HepG2 (cell line): ENCODE results near the gene HUNK. TPM values are rescaled to one million over a fixed set of nuclear protein-coding genes. Genes with fewer than 3 reads are reported as not detected.
A peak's percentile ranks its signal among the peaks of the same experiment; 100 is the strongest.

ENCODE experiments used
- ASH2L ChIP-seq: fragments of 300-600, 200-600 bp; sonication (generic); IDR thresholded peaks from 2 replicates; pipeline ENCODE4 v1.7.0; 2017; ENCODE audit warnings: low read depth, mild to moderate bottlenecking, moderate library complexity, mixed read lengths, low read length; ENCODE audit not compliant: insufficient read length
- CBX1 ChIP-seq: IDR thresholded peaks from one replicate; pipeline ENCODE4 v1.6.1; 2016; ENCODE audit warnings: antibody characterized with exemption, low read depth
- DRAP1 ChIP-seq: IDR thresholded peaks from 2 replicates; pipeline ENCODE4 v1.6.1; 2016; ENCODE audit warnings: missing genetic modification reagents, missing compliant biosample characterization
- FOXO4 ChIP-seq: sonication (generic); formaldehyde crosslinking; conservative IDR thresholded peaks from 2 replicates; pipeline ENCODE4 v1.8.1; 2023; ENCODE audit warnings: missing genetic modification reagents
- GTF3A ChIP-seq: sonication (generic); formaldehyde crosslinking; conservative IDR thresholded peaks from 2 replicates; pipeline ENCODE4 v1.4.0; 2020; ENCODE audit warnings: mild to moderate bottlenecking, missing genetic modification reagents
- IRF2 ChIP-seq: IDR thresholded peaks from 2 replicates; pipeline ENCODE4 v1.6.1; 2018; ENCODE audit warnings: missing genetic modification reagents, missing compliant biosample characterization
- MATR3 ChIP-seq: sonication (generic); formaldehyde crosslinking; IDR thresholded peaks from 2 replicates; pipeline ENCODE4 v1.4.0; 2020; ENCODE audit warnings: missing genetic modification reagents
- NFIB ChIP-seq: sonication (generic); formaldehyde crosslinking; IDR thresholded peaks from 2 replicates; pipeline ENCODE4 v1.9.0; 2021; ENCODE audit warnings: missing genetic modification reagents, mild to moderate bottlenecking, borderline replicate concordance
- PHB2 ChIP-seq: fragments of 450-650 bp; IDR thresholded peaks from 2 replicates; pipeline ENCODE4 v1.6.1; 2018; ENCODE audit not compliant: partially characterized antibody
- RBM22 ChIP-seq: fragments of 200-400 bp; formaldehyde crosslinking; optimal IDR thresholded peaks from 2 replicates; pipeline ENCODE3; 2017; ENCODE audit warnings: mild to moderate bottlenecking, low read length, moderate library complexity
- STAG1 ChIP-seq: sonication (generic); formaldehyde crosslinking; IDR thresholded peaks from 2 replicates; pipeline ENCODE4 v1.4.0; 2020; ENCODE audit warnings: missing genetic modification reagents
- TRIM22 ChIP-seq: fragments of 450-650 bp; IDR thresholded peaks from 2 replicates; pipeline ENCODE4 v1.6.1; 2017
- ZKSCAN8 ChIP-seq: IDR thresholded peaks from 2 replicates; pipeline ENCODE4 v1.6.1; 2016; ENCODE audit warnings: borderline replicate concordance, missing genetic modification reagents, missing compliant biosample characterization
- ZMYM2 ChIP-seq: sonication (generic); formaldehyde crosslinking; IDR thresholded peaks from 2 replicates; pipeline ENCODE4 v1.8.0; 2022; ENCODE audit warnings: mild to moderate bottlenecking, missing genetic modification reagents
- ZNF142 ChIP-seq: sonication (generic); formaldehyde crosslinking; IDR thresholded peaks from 2 replicates; pipeline ENCODE4 v1.4.0; 2020; ENCODE audit warnings: missing genetic modification reagents
- ZNF234 ChIP-seq: sonication (generic); formaldehyde crosslinking; conservative IDR thresholded peaks from 2 replicates; pipeline ENCODE4 v1.5.1; 2020; ENCODE audit warnings: mild to moderate bottlenecking, missing genetic modification reagents
- ZNF34 ChIP-seq: sonication (generic); formaldehyde crosslinking; IDR thresholded peaks from 2 replicates; pipeline ENCODE4 v1.4.0; 2020; ENCODE audit warnings: mild to moderate bottlenecking, missing genetic modification reagents, borderline replicate concordance
- ZNF430 ChIP-seq: sonication (generic); formaldehyde crosslinking; IDR thresholded peaks from 2 replicates; pipeline ENCODE4 v1.9.0; 2021; ENCODE audit warnings: mild to moderate bottlenecking, missing genetic modification reagents
- ZNF552 ChIP-seq: sonication (generic); formaldehyde crosslinking; IDR thresholded peaks from 2 replicates; pipeline ENCODE4 v1.9.0; 2022; ENCODE audit warnings: missing genetic modification reagents, mild to moderate bottlenecking, borderline replicate concordance
- ZNF746 ChIP-seq: sonication (generic); formaldehyde crosslinking; IDR thresholded peaks from 2 replicates; pipeline ENCODE4 v1.8.0; 2022; ENCODE audit warnings: mild to moderate bottlenecking, missing genetic modification reagents
- polyA plus RNA-seq, 8 experiments: library from polyadenylated mRNA; depleted of rRNA in 3 of 8; stranded (reverse) in 7 of 8; unstranded in 1 of 8; fragments of >200 nt; fragmentation: Illumina TruSeq in 4 of 8; extraction: Trizol in 4 of 8; gene quantifications; 2 replicates each; pipeline versions ENCODE4 v1.2.1 to v1.2.3, GENCODE V29; 2011 to 2016; ENCODE audit warnings: low read depth in 4 of 8, missing spikeins in 1 of 8, mixed read lengths in 1 of 8; ENCODE audit not compliant: insufficient read depth in 1 of 8
- total RNA-seq, 5 experiments: library from RNA; depleted of rRNA; stranded (reverse); fragments of >200 nt; fragmentation: Illumina TruSeq; extraction: Trizol; gene quantifications; 2 replicates each; pipeline ENCODE4 v1.2.3, GENCODE V29; 2016; ENCODE audit warnings: low read depth in 1 of 5
- TF ChIP-seq, protein P1 (sequence below): sonication (generic); formaldehyde crosslinking; IDR thresholded peaks from 2 replicates; pipeline ENCODE4 v1.5.1; 2020; ENCODE audit warnings: missing genetic modification reagents, mild to moderate bottlenecking, borderline replicate concordance

The HUNK gene
- total and polyA plus RNA-seq, 2 of the 13 experiments (the other 11 are each of a cell fraction or from before 2014, with no cell fraction given), result 1.8 to 1.9 TPM

DNA sequence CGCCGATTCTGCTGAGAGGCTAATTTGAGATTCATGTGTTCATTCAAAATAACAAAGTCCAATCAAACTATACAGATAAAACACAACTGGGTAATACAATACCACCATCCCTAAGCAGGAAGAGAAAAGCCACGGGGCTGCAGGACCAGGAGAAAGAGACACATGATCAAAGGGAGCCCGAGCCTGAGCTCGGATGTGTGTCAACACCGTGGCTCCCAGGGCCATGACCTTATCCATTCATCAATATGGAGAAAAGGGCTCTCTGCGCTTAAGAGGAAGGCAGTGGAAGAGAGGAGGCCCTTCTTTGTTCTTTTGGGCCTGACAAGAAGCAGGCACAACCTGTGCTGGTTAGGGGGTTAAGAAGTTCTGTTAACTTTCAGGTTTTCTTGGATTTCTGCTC lies 56.7 kb downstream of the HUNK start (continued):
- TF ChIP-seq DRAP1 (CRISPR knock-in tag), result 0 out of 2 replicates have a peak, but pooled peaks have one; percentile 27
- TF ChIP-seq RBM22, result no peak
- peak; percentile 49; the same call in 1 of the 2 replicates for TF ChIP-seq ZNF430
- no peak for TF ChIP-seq CBX1
- TF ChIP-seq NFIB (CRISPR knock-in tag), result no peak
- no peak for TF ChIP-seq PHB2
- TF ChIP-seq ZNF552 (CRISPR knock-in tag), result no peak
- no peak for TF ChIP-seq ZNF746
- TF ChIP-seq IRF2 (CRISPR knock-in tag), result peak; percentile 81
- no peak for TF ChIP-seq TRIM22
- TF ChIP-seq MATR3, result no peak
- TF ChIP-seq STAG1 (CRISPR knock-in tag), result no peak; the same call in 1 of the 2 replicates
- TF ChIP-seq ZNF34 (CRISPR knock-in tag), result no peak
- 0 out of 2 replicates have a peak, but pooled peaks have one; percentile 32 for TF ChIP-seq ZNF142 (CRISPR knock-in tag)
- TF ChIP-seq, protein P1, sequence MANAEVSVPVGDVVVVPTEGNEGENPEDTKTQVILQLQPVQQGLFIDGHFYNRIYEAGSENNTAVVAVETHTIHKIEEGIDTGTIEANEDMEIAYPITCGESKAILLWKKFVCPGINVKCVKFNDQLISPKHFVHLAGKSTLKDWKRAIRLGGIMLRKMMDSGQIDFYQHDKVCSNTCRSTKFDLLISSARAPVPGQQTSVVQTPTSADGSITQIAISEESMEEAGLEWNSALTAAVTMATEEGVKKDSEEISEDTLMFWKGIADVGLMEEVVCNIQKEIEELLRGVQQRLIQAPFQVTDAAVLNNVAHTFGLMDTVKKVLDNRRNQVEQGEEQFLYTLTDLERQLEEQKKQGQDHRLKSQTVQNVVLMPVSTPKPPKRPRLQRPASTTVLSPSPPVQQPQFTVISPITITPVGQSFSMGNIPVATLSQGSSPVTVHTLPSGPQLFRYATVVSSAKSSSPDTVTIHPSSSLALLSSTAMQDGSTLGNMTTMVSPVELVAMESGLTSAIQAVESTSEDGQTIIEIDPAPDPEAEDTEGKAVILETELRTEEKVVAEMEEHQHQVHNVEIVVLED (CRISPR knock-in tag), result no peak
- peak; percentile 53; the same call in 1 of the 2 replicates for TF ChIP-seq ZKSCAN8
- TF ChIP-seq ZMYM2 (CRISPR knock-in tag), result no peak
- no peak for TF ChIP-seq FOXO4 (CRISPR knock-in tag)
- no peak for TF ChIP-seq ZNF234 (CRISPR knock-in tag)
- TF ChIP-seq ASH2L, result peak; percentile 73
- TF ChIP-seq GTF3A, result no peak
